ENCODE data around the gene S100A3.

S100A3 gene

GRCh38 chr1:153520137-153520691 is 28.8 kb downstream of the S100A3 start:
- in situ Hi-C loops (cut with MboI; ENCODE audit: low sequenced_read_pairs): loop anchor here (25.0 kb wide), 1 partner anchor 217 kb away; the partner anchor contains the start of gene INTS3

- in situ Hi-C loops (cut with MboI; ENCODE audit: low sequenced_read_pairs): loop anchor here (25.0 kb wide), 1 partner anchor 218 kb away; the partner anchor contains the start of gene INTS3
Observed at GRCh38 chr1:153519242-153519641, 29.8 kb downstream of the S100A3 start.

- in situ Hi-C loops (cut with MboI; ENCODE audit: low sequenced_read_pairs): loop anchor here (25.0 kb wide), 1 partner anchor 222 kb away; the partner anchor contains the start of gene INTS3
Observed at GRCh38 chr1:153515504-153516394, 33.3 kb downstream of the S100A3 start.

- in situ Hi-C loops (cut with MboI; ENCODE audit: low sequenced_read_pairs): loop anchor here (25.0 kb wide), 1 partner anchor 224 kb away; the partner anchor contains the start of gene INTS3
Observed at GRCh38 chr1:153513666-153514065, 35.4 kb downstream of the S100A3 start.

DNA sequence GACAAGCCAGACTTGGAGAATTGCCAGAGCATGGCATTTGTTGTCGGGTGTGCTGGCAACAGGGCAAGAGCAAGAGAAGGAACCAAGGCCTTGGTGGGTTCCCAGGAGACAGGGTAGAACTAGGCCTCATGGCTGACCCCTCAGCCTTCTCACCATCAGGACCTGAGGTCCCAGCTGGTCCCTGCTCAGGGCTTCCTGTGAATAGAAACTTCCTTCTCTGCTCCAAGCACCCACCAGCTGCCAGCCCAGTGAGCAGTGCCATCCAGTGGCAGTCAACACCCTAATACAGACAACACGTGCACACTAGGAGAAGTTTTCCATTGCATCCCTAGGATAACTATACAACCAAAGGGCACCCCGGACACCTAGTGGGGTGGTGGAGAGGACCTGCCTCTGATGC is 36.0 kb downstream of the S100A3 start:
- in situ Hi-C loops (cut with MboI; ENCODE audit: low sequenced_read_pairs): loop anchor here (25.0 kb wide), 1 partner anchor 224 kb away; the partner anchor contains the start of gene INTS3

DNA sequence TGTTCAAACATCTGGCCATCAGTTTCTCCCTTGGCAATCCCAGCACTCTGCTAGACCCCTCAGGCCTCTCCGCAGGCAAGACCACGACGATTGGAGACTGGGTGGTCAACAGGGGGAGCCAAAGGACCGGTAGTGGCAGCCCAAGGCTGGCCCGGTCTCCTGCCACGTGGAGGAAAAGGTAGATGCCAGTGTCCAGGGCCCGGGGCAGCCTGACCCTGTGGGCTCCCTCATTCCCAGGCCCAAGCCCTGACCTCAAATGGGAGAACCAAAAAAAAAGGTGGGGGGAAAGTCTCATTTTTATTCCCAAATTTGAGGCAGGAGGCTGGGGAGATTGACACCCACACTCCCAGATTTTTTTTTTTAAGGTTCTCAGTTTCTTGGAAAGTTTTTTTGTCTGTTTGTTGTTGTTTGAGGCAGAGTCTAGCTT is 38.1 kb downstream of the S100A3 start:
- in situ Hi-C loops (cut with MboI; ENCODE audit: low sequenced_read_pairs): loop anchor here (25.0 kb wide), 1 partner anchor 226 kb away; the partner anchor contains the start of gene INTS3

DNA sequence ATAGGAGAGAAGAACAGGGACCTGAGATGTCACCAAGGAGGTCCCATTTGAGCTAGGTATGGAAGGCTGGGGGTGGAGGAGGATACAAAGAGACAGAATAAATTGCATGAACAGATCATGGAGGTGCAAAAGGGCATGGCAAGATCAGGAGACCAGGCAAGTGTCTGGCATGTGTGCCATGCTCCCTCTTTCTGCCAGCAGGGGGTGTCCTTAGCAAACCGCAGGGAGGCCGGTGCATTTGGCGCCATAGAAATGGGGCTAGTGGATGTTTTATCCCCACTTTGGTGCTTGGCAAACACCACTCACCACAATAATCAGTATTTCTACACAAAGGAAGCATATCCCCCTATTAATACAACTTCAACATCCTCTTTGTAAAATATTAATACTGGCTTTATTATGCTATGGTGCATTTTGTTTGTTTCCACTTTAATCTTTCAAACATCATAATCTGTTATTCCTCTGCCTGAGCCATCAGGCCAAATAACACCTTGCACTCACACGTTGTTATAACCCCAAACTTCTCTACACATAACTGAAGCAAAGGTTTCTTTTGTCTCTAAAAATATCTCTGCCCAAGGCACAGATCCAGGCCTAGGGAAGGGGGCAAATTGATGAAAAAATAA is 39.2 kb downstream of the S100A3 start:
- in situ Hi-C loops (cut with MboI; ENCODE audit: low sequenced_read_pairs): loop anchor here (10.0 to 25.0 kb wide), 2 partner anchors 165 to 227 kb away; partner anchors contain the start of genes INTS3 and PGLYRP4

DNA sequence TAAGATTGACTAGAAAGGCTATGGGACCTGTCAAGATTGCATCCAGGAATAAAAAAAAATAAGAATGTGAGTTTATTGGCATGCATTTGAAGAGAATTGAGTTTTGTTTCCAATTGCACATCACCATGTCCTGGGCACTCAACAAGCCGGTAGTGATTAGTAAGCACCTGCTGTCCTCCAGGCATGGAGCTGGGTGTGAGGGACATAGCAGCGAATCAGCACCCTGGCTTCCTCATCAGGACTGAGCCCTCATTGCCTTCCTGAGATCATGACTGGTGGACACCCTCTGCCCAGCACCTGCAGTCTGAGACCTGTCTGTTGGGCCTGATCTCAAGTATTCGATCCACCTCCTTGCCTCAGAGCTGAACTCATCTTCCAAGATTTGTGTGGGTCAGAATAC is 40.0 kb downstream of the S100A3 start:
- in situ Hi-C loops (cut with MboI; ENCODE audit: low sequenced_read_pairs): loop anchor here (10.0 to 25.0 kb wide), 2 partner anchors 164 to 228 kb away; partner anchors contain the start of genes INTS3 and PGLYRP4

DNA sequence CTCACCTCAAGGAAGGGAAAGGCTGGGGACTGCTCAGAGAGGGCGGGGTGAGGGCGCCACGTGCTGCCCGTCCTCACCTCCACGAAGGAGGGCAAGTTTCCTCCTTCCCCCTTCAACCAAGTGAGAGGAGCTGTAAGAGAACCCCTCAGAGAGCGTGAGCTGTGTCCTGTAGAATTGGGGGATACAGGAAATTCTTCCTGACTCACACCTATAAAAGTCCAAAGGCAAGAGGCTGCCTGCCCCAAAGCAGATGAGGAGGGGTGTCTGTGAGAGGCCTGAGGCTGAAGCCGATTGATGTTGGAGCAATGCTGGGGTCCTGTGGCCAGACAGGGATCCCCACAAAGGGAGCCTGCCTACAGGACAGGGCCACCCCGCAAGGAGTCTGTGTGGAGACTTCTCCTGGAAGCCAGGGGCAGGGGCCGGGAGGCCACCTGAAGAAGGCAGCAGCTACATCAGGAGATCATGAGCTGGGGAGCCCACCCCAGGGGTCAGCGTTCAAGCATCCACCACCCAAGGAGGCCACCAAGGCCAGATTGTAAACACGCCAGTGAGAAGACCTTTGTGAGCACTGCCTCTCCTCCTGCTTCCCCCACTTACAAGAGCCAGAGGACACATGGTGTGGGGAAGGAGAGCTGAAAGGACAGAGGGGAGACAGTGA is 41.0 kb downstream of the S100A3 start:
- in situ Hi-C loops (cut with MboI; ENCODE audit: low sequenced_read_pairs): loop anchor here (10.0 to 25.0 kb wide), 2 partner anchors 163 to 229 kb away; partner anchors contain the start of genes INTS3 and PGLYRP4

GRCh38 chr1:153506831-153507413 is 42.1 kb downstream of the S100A3 start:
- in situ Hi-C loops (cut with MboI; ENCODE audit: low sequenced_read_pairs): loop anchor here (10.0 to 25.0 kb wide), 2 partner anchors 162 to 230 kb away; partner anchors contain the start of genes INTS3 and PGLYRP4

GRCh38 chr1:153506386-153506785 is 42.7 kb downstream of the S100A3 start:
- in situ Hi-C loops (cut with MboI; ENCODE audit: low sequenced_read_pairs): loop anchor here (10.0 to 25.0 kb wide), 2 partner anchors 162 to 231 kb away; partner anchors contain the start of genes INTS3 and PGLYRP4

- in situ Hi-C loops (cut with MboI; ENCODE audit: low sequenced_read_pairs): loop anchor here (10.0 to 25.0 kb wide), 2 partner anchors 161 to 232 kb away; partner anchors contain the start of genes INTS3 and PGLYRP4
Observed at GRCh38 chr1:153505576-153505975, 43.5 kb downstream of the S100A3 start.

DNA sequence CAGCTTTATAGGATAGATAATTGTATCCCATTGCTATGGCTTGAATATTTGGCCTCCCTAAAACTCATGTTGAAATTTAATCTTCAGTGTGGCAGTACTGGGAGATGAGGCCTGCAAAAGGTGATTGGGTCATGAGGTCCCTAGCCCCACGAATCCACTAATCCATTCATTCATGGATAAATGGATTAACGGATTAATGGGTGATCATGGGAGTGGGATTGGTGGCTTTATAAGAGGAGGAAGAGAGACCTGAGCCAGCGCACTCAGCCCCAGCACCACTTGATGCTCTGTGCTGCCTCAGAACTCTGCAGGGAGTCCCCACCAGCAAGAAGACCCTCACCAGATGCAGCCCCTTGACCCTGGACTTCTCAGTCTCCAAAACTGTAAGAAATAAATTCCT is 45.3 kb downstream of the S100A3 start:
- in situ Hi-C loops (cut with MboI; ENCODE audit: low sequenced_read_pairs): loop anchor here (10.0 to 25.0 kb wide), 2 partner anchors 159 to 234 kb away; partner anchors contain the start of genes INTS3 and PGLYRP4

GRCh38 chr1:153498746-153499145 is 50.3 kb downstream of the S100A3 start:
- in situ Hi-C loops (cut with MboI; ENCODE audit: low sequenced_read_pairs): no loop called here
